Measurements from ENCODE around the gene RGS18. TPM values are rescaled to one million over a fixed set of nuclear protein-coding genes. Genes with fewer than 3 reads are reported as not detected.

Gene RGS18
- total and polyA plus RNA-seq, 2 of the 4 experiments (the other 2 are of a cell fraction), result 0.09 to 0.18 TPM

GRCh38 chr1:192160196-192160595, 1.9 kb downstream of the RGS18 start:
- H3K9ac ChIP-seq (ENCODE audit: low read depth, low read length), result no peak overlapping the region
- no peaks in the 10 kb centered on the region for H3K36me3 ChIP-seq (ENCODE audit: control insufficient read depth, insufficient read depth, low read length)
- no peak overlapping the region for H3K56ac ChIP-seq (ENCODE audit: extremely low read depth, insufficient read depth, low read length)
- ATAC-seq (ENCODE audit: low read depth), result no peak
- no peak overlapping the region for H3K23ac ChIP-seq (ENCODE audit: low read depth, low read length)
- peak overlapping the region; percentile 65 for H2BK5ac ChIP-seq (ENCODE audit: low read depth, low read length, poor library complexity, severe bottlenecking)
- in situ Hi-C loops (cut with MboI; ENCODE audit: low sequenced_read_pairs) (no loop called here), dilution Hi-C loops (cut with HindIII; ENCODE audit: low sequenced_read_pairs, unreplicated experiment) (no loop called here), intact Hi-C loops (cut with micrococcal nuclease) (no loop called here)
- H3K27ac ChIP-seq (ENCODE audit: insufficient read depth, low read length), result no peak overlapping the region
- no peak overlapping the region for H4K8ac ChIP-seq (ENCODE audit: low read depth in 2 of 2, low read length in 2 of 2)
- H3K79me1 ChIP-seq (ENCODE audit: low read depth in 1 of 2, low read length in 2 of 2), result no peaks in the 10 kb centered on the region
- H2BK120ac ChIP-seq (ENCODE audit: low read depth, low read length), result peak overlapping the region; percentile 48; the same call in 1 of the 2 replicates
- no peak overlapping the region for H2AK9ac ChIP-seq (replicated peaks; ENCODE audit: low read depth, low read length, poor library complexity)
- no TSS peak for BruUV-seq (replicated peaks)
- H3K4me2 ChIP-seq (ENCODE audit: low read depth, low read length), result peak overlapping the region; percentile 26; the same call in 1 of the 2 replicates
- peak overlapping the region; percentile 66; the same call in 1 of the 2 replicates for H3K14ac ChIP-seq (replicated peaks; ENCODE audit: low read depth, low read length)
- ChIA-PET CTCF (interaction anchor here (1.3 kb wide), 1 partner anchor 11 kb away, joined by 5 read pairs; no protein-coding TSS in a partner anchor), POLR2A (ENCODE audit: unreplicated experiment) (no interaction called here)
- no peak overlapping the region for H3K4me3 ChIP-seq (ENCODE audit: insufficient read depth, low read depth, low read length)
- peak overlapping the region; percentile 25; the same call in 1 of the 2 replicates for H4K5ac ChIP-seq (ENCODE audit: low read depth, low read length)
- no peaks in the 10 kb centered on the region for H3K9me3 ChIP-seq (ENCODE audit: control insufficient read depth, insufficient read depth, low read length)
- no peaks in the 10 kb centered on the region for H3K9me1 ChIP-seq (ENCODE audit: insufficient read depth, low read length)
- peak; percentile 30 for DNase-seq
- H2AFZ ChIP-seq (replicated peaks; ENCODE audit: low read length, poor library complexity), result no peak overlapping the region
- H3K18ac ChIP-seq (ENCODE audit: low read depth, low read length), result peak overlapping the region; percentile 9; the same call in 1 of the 2 replicates
- H2BK15ac ChIP-seq (ENCODE audit: low read depth, low read length), result no peak overlapping the region
- no peaks in the 10 kb centered on the region for H4K20me1 ChIP-seq (ENCODE audit: insufficient read depth, low read length)
- no peak overlapping the region for H2AK5ac ChIP-seq (ENCODE audit: low read depth, low read length)
- H3K27me3 ChIP-seq (ENCODE audit: control insufficient read depth, insufficient read depth, low read length), result no peaks in the 10 kb centered on the region
- TF ChIP-seq FOS (IDR thresholded peaks at IDR 0.05; ENCODE audit: low read depth, low read length) (no peak), POLR2A (IDR thresholded peaks at IDR 0.05; ENCODE audit: low read depth, low read length) (no peak)
- peak overlapping the region; percentile 53; the same call in 1 of the 2 replicates for H2BK20ac ChIP-seq (ENCODE audit: low read depth, low read length)
- H4K91ac ChIP-seq (ENCODE audit: insufficient read depth, low read depth, low read length), result no peak overlapping the region
- H3K4me1 ChIP-seq (ENCODE audit: control insufficient read depth, insufficient read depth, low read length), result no peaks in the 10 kb centered on the region
- no peak overlapping the region for H3K4ac ChIP-seq (ENCODE audit: low read depth, low read length)
- no CpG with 5 or more reads among the region's 1 CpG for WGBS, 2 experiments (ENCODE audit: extremely low coverage in 2 of 2, insufficient read length in 1 of 2)

Measured in IMR-90 (cell line).